ENCODE data around the gene CADPS2. TPM values are rescaled to one million over a fixed set of nuclear protein-coding genes. Genes with fewer than 3 reads are reported as not detected.

The CADPS2 gene
- total RNA-seq, 1 donor from 2014 or later = 3.1 TPM

GRCh38 chr7:122658856-122659255 is 227.4 kb downstream of the CADPS2 start:
- H3K27ac Mint-ChIP-seq (ENCODE audit: unreplicated experiment) = no peak overlapping the region
- no peak overlapping the region for H3K4me3 Mint-ChIP-seq
- no peak for DNase-seq (ENCODE audit: low read depth, low spot score)
- TF ChIP-seq CTCF (conservative IDR thresholded peaks at IDR 0.05) = no peak
- no peaks in the 10 kb centered on the region for H3K9me3 Mint-ChIP-seq
- no peaks in the 10 kb centered on the region for H3K36me3 Mint-ChIP-seq (ENCODE audit: low read depth)
- H3K27me3 Mint-ChIP-seq (ENCODE audit: low read depth) = no peaks in the 10 kb centered on the region
- H3K4me1 Mint-ChIP-seq = no peaks in the 10 kb centered on the region

GRCh38 chr7:122653685-122654084 is 232.6 kb downstream of the CADPS2 start:
- H3K36me3 Mint-ChIP-seq (ENCODE audit: low read depth) = no peaks in the 10 kb centered on the region
- no peaks in the 10 kb centered on the region for H3K9me3 Mint-ChIP-seq
- no peak for DNase-seq (ENCODE audit: low read depth, low spot score)
- no peak for TF ChIP-seq CTCF (conservative IDR thresholded peaks at IDR 0.05)
- H3K4me3 Mint-ChIP-seq = no peak overlapping the region
- no peaks in the 10 kb centered on the region for H3K4me1 Mint-ChIP-seq
- H3K27ac Mint-ChIP-seq (ENCODE audit: unreplicated experiment) = no peak overlapping the region
- H3K27me3 Mint-ChIP-seq (ENCODE audit: low read depth) = no peaks in the 10 kb centered on the region

GRCh38 chr7:122652876-122653275 is 233.4 kb downstream of the CADPS2 start:
- no peak for TF ChIP-seq CTCF (conservative IDR thresholded peaks at IDR 0.05)

GRCh38 chr7:122651451-122651850 is 234.8 kb downstream of the CADPS2 start:
- no peak for TF ChIP-seq CTCF (conservative IDR thresholded peaks at IDR 0.05)
- no peaks in the 10 kb centered on the region for H3K36me3 Mint-ChIP-seq (ENCODE audit: low read depth)
- no peak overlapping the region for H3K27ac Mint-ChIP-seq (ENCODE audit: unreplicated experiment)
- H3K9me3 Mint-ChIP-seq = no peaks in the 10 kb centered on the region
- no peak overlapping the region for H3K4me3 Mint-ChIP-seq
- no peak for DNase-seq (ENCODE audit: low read depth, low spot score)
- H3K4me1 Mint-ChIP-seq = no peaks in the 10 kb centered on the region
- no peaks in the 10 kb centered on the region for H3K27me3 Mint-ChIP-seq (ENCODE audit: low read depth)

More at GRCh38 chr7:122652876-122653275, 233.4 kb downstream of the CADPS2 start:
- no peaks in the 10 kb centered on the region for H3K4me1 Mint-ChIP-seq
- DNase-seq (ENCODE audit: low read depth, low spot score) = no peak
- H3K27me3 Mint-ChIP-seq (ENCODE audit: low read depth) = no peaks in the 10 kb centered on the region
- H3K9me3 Mint-ChIP-seq = no peaks in the 10 kb centered on the region
- H3K27ac Mint-ChIP-seq (ENCODE audit: unreplicated experiment) = no peak overlapping the region
- no peak overlapping the region for H3K4me3 Mint-ChIP-seq
- H3K36me3 Mint-ChIP-seq (ENCODE audit: low read depth) = no peaks in the 10 kb centered on the region

- no peak overlapping the region for H3K27ac Mint-ChIP-seq (ENCODE audit: unreplicated experiment)
- no peaks in the 10 kb centered on the region for H3K27me3 Mint-ChIP-seq (ENCODE audit: low read depth)
- H3K9me3 Mint-ChIP-seq = peaks cover 3% of the 10 kb centered on the region
- H3K4me3 Mint-ChIP-seq = no peak overlapping the region
- no peaks in the 10 kb centered on the region for H3K4me1 Mint-ChIP-seq
- H3K36me3 Mint-ChIP-seq (ENCODE audit: low read depth) = no peaks in the 10 kb centered on the region
- TF ChIP-seq CTCF (conservative IDR thresholded peaks at IDR 0.05) = no peak
- no peak for DNase-seq (ENCODE audit: low read depth, low spot score)
Measured at GRCh38 chr7:122643250-122643649, 243.0 kb downstream of the CADPS2 start.

- Mint-ChIP-seq H3K27me3 (ENCODE audit: low read depth) (no peaks in the 10 kb centered on the region), H3K27ac (ENCODE audit: unreplicated experiment) (no peak overlapping the region), H3K36me3 (ENCODE audit: low read depth) (peaks cover 2% of the 10 kb centered on the region), H3K4me1 (no peaks in the 10 kb centered on the region), H3K4me3 (no peak overlapping the region), H3K9me3 (peaks cover 8% of the 10 kb centered on the region)
- no peak for TF ChIP-seq CTCF (conservative IDR thresholded peaks at IDR 0.05)
- no peak for DNase-seq (ENCODE audit: low read depth, low spot score)
Measured at GRCh38 chr7:122638459-122638858, 247.8 kb downstream of the CADPS2 start.
